Islet precursor cell (in vitro differentiated cells): ENCODE measurements around the gene CSF3R.
A peak's percentile ranks its signal among the peaks of the same experiment; 100 is the strongest.

Experiments used
- DNase-seq: peaks from one replicate; pipeline ENCODE4 v3.0.0-alpha.2; 2018

Gene CSF3R

GRCh38 chr1:36453600-36454388 is 28.9 kb downstream of the CSF3R start:
- no peak for DNase-seq

- no peak for DNase-seq
Measured at GRCh38 chr1:36453051-36453450, 29.7 kb downstream of the CSF3R start.

GRCh38 chr1:36450919-36451305 is 31.8 kb downstream of the CSF3R start:
- DNase-seq: no peak

- peak; percentile 96 for DNase-seq
Measured at GRCh38 chr1:36450270-36450918, 32.3 kb downstream of the CSF3R start, which contains the start of gene OSCP1. Gene OSCP1, minus strand, starts transcription at chr1:36450451. Its CDS starts 82 bp downstream, at chr1:36450369.

- no peak for DNase-seq
Measured at GRCh38 chr1:36448530-36449056, 34.1 kb downstream of the CSF3R start.

- no peak for DNase-seq
Measured at GRCh38 chr1:36447450-36447849, 35.3 kb downstream of the CSF3R start.

- DNase-seq: no peak
Measured at GRCh38 chr1:36446746-36447145, 36.0 kb downstream of the CSF3R start.

GRCh38 chr1:36446271-36446670 is 36.4 kb downstream of the CSF3R start:
- peak; percentile 76 for DNase-seq

GRCh38 chr1:36443297-36443696 is 39.4 kb downstream of the CSF3R start:
- DNase-seq: no peak

- DNase-seq: no peak
Measured at GRCh38 chr1:36442337-36442736, 40.4 kb downstream of the CSF3R start.

- DNase-seq: no peak
Measured at GRCh38 chr1:36440646-36441045, 42.1 kb downstream of the CSF3R start.

- peak; percentile 75 for DNase-seq
Measured at GRCh38 chr1:36440044-36440443, 42.7 kb downstream of the CSF3R start.

- no peak for DNase-seq
Measured at GRCh38 chr1:36438715-36439114, 44.0 kb downstream of the CSF3R start.

- DNase-seq: peak; percentile 82
Measured at GRCh38 chr1:36436821-36437220, 45.9 kb downstream of the CSF3R start.

GRCh38 chr1:36433102-36433501 is 49.6 kb downstream of the CSF3R start:
- peak; percentile 71 for DNase-seq

- no peak for DNase-seq
Measured at GRCh38 chr1:36432616-36433015, 50.1 kb downstream of the CSF3R start.

GRCh38 chr1:36425791-36426190 is 56.9 kb downstream of the CSF3R start:
- DNase-seq: peak; percentile 64

GRCh38 chr1:36421649-36422048 is 61.1 kb downstream of the CSF3R start:
- no peak for DNase-seq

- peak; percentile 95 for DNase-seq
Measured at GRCh38 chr1:36420836-36421317, 61.8 kb downstream of the CSF3R start.

GRCh38 chr1:36420409-36420808 is 62.3 kb downstream of the CSF3R start:
- no peak for DNase-seq

GRCh38 chr1:36419569-36419968 is 63.1 kb downstream of the CSF3R start:
- no peak for DNase-seq

- DNase-seq: no peak
Measured at GRCh38 chr1:36419140-36419539, 63.6 kb downstream of the CSF3R start.

GRCh38 chr1:36417931-36418330 is 64.8 kb downstream of the CSF3R start:
- DNase-seq: no peak
